H1 (cell line): ENCODE measurements around the gene CNNM2. TPM values are rescaled to one million over a fixed set of nuclear protein-coding genes. Genes with fewer than 3 reads are reported as not detected.

Experiments used
- ATF3 ChIP-seq: IDR thresholded peaks from 2 replicates; pipeline ENCODE4 v1.6.1; 2011; ENCODE audit warnings: low read depth, mild to moderate bottlenecking, low read length; ENCODE audit not compliant: insufficient read depth
- BACH1 ChIP-seq: IDR thresholded peaks from 2 replicates; pipeline ENCODE4 v1.6.1; 2012; ENCODE audit warnings: low read length, improper control_type of control experiment
- BCL11A ChIP-seq, 2 experiments: IDR thresholded peaks; one replicate each; pipeline ENCODE4 v1.6.1; 2011; ENCODE audit warnings: low read depth in 2 of 2, low read length in 2 of 2, mild to moderate bottlenecking in 2 of 2
- CHD7 ChIP-seq: fragments of 300-600 bp; sonication (generic); IDR thresholded peaks from 2 replicates; pipeline ENCODE4 v1.7.1; 2012; ENCODE audit warnings: low read length, moderate library complexity, mild to moderate bottlenecking, inconsistent platforms; ENCODE audit not compliant: insufficient replicate concordance
- E2F6 ChIP-seq: IDR thresholded peaks from 2 replicates; pipeline ENCODE4 v1.6.1; 2012; ENCODE audit warnings: inconsistent platforms
- EZH2 ChIP-seq: fragments of 200-600 bp; sonication (generic); IDR thresholded peaks from 2 replicates; pipeline ENCODE4 v1.7.1; 2012; ENCODE audit warnings: low read depth, mild to moderate bottlenecking, moderate library complexity, low read length, inconsistent platforms; ENCODE audit not compliant: severe bottlenecking
- MAFK ChIP-seq: IDR thresholded peaks from 2 replicates; pipeline ENCODE4 v1.6.1; 2012; ENCODE audit warnings: low read depth, mild to moderate bottlenecking, improper control_type of control experiment, low read length
- SAP30 ChIP-seq: fragments of 300-600 bp; sonication (generic); IDR thresholded peaks from 2 replicates; pipeline ENCODE4 v1.7.1; 2012; ENCODE audit warnings: low read length, moderate library complexity, mild to moderate bottlenecking, inconsistent platforms; ENCODE audit not compliant: insufficient read depth, insufficient replicate concordance
- polyA plus RNA-seq, 7 experiments: library from polyadenylated mRNA; depleted of rRNA in 3 of 7; stranded (reverse) in 5 of 7; unstranded in 2 of 7; fragments of >200 nt in 5 of 7; fragments of 200-250 nt in 2 of 7; gene quantifications; 1 replicate in 5 of 7; 2 replicates in 1 of 7; 4 replicates in 1 of 7; pipeline versions ENCODE4 v1.2.1 to v1.2.3, GENCODE V29; 2011 to 2013; ENCODE audit warnings: missing spikeins in 2 of 7, mixed read lengths in 2 of 7
- total RNA-seq: library from RNA; stranded (reverse); fragmentation: NEBNext Ultra II Directional; extraction: Animal tissue kit (Norgen Biotek cat#: 25700); gene quantifications from 2 replicates; pipeline ENCODE4 v1.2.1, GENCODE V29; 2021

The CNNM2 gene
- total and polyA plus RNA-seq, 2 of the 8 experiments (the other 6 are each of a cell fraction or from before 2014, with no cell fraction given), result 7.3 to 23.6 TPM

GRCh38 chr10:102917962-102918816 is at the start of gene CNNM2 (continued):
- TF ChIP-seq CHD7 (no peak), MAFK (no peak), SAP30 (no peak), BACH1 (no peak), ATF3 (no peak), EZH2 (no peak), E2F6 (no peak; the same call in 1 of the 2 replicates), BCL11A (IDR thresholded peaks at IDR 0.05; ENCODE audit: low read depth in 2 of 2, low read length in 2 of 2) (no peak)
